ENCODE data around the gene RRAS. TPM values are rescaled to one million over a fixed set of nuclear protein-coding genes. Genes with fewer than 3 reads are reported as not detected.

The RRAS gene
- total RNA-seq, 4 donors from 2014 or later: 31.8 to 97.6 (median 58.2) TPM

DNA sequence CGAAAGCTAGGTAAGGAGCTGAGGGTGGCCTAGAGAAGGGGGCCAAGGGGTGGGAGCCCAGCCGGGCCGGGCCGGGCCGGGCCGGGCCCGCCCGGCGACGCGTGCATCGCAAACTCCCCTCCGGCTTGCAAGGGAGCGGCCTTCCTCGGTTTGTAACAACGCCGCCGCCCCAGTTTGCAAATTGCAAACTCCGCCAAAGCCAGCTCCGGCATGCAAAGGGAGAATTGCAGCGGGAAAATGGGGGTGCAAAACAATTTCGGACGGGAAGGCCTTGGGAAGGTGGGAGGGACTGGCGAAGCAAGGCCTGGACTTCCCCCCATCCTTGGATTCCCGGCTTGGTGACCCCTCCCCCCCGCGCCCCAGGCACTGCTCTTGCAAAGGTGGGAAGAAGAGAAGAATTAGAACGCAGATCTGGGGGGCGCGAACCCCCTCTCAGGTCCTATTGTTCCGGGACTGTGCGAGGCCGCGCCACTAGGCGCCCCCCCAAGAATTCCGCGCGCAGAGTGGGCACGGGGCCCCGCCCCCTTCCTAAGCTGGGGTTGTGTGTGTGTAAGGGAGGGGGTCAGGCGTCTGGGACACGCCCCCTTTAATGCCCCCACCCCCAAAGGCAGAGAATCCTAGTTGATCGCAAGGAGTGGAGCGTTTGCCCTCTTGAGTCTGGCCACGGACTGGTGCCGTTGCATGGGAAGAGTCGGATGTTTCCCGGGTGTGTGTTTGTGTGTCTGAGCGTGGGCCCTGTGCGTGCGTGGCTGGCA is 48.0 kb downstream of the RRAS start:
- peak overlapping the region; percentile 92 to 97 (median 93) for H3K27ac ChIP-seq
- peak overlapping the region; percentile 68 to 92 (median 88) for H3K4me3 ChIP-seq
- DNase-seq: peak; percentile 50
- H3K9me3 ChIP-seq: no peaks in the 10 kb centered on the region
- peaks cover 17 to 32% (median 22%) of the 10 kb centered on the region in 4 donors for H3K4me1 ChIP-seq
- in situ Hi-C loops (cut with MboI; ENCODE audit: low pct_ligation_motif_present in 1 of 4, low pct_unique_long_range_greater_than_20kb in 1 of 4, low sequenced_read_pairs in 3 of 4): no loop called here
- peaks cover 0 to 24% (median 11%) of the 10 kb centered on the region in 4 donors for H3K36me3 ChIP-seq
- intact Hi-C loops (cut with DNase I; ENCODE audit: low total_unique reads): loop anchor here (5.0 kb wide), 1 partner anchor 45 kb away; no protein-coding TSS in a partner anchor
- WGBS, 2 donors (ENCODE audit: low coverage in 1 of 2): 0% methylated on average over 44 of the region's 51 CpGs; no CpG with 5 or more reads in 1 of the 2 donors
- no peaks in the 10 kb centered on the region for H3K27me3 ChIP-seq
- no peak for TF ChIP-seq CTCF (IDR thresholded peaks at IDR 0.05)
- no peak for TF ChIP-seq POLR2AphosphoS5 (IDR thresholded peaks at IDR 0.05)
- no peak for TF ChIP-seq EP300 (IDR thresholded peaks at IDR 0.05; ENCODE audit: low read depth)
- TF ChIP-seq POLR2A (IDR thresholded peaks at IDR 0.05): no peak

- intact Hi-C loops (cut with DNase I; ENCODE audit: low total_unique reads): loop anchor here (5.0 kb wide), 1 partner anchor 46 kb away; no protein-coding TSS in a partner anchor
Measured at GRCh38 chr19:49590971-49591730, 48.8 kb downstream of the RRAS start, which contains the start of gene PRR12. PRR12 (plus strand) TSS chr19:49591182; CDS start chr19:49591655, 473 bp downstream.

GRCh38 chr19:49590071-49590970 is 49.6 kb downstream of the RRAS start:
- TF ChIP-seq POLR2A (IDR thresholded peaks at IDR 0.05): peak; percentile 85
- TF ChIP-seq EP300 (IDR thresholded peaks at IDR 0.05; ENCODE audit: low read depth): no peak
- peak in 2 of 5 experiments; percentile 20 to 33 for TF ChIP-seq CTCF (IDR thresholded peaks at IDR 0.05)
- TF ChIP-seq POLR2AphosphoS5 (IDR thresholded peaks at IDR 0.05): peak; percentile 86 to 91 (median 91)
- Histone ChIP-seq H3K4me1 (peaks cover 17 to 32% (median 22%) of the 10 kb centered on the region in 4 donors), H3K9me3 (no peaks in the 10 kb centered on the region), H3K27ac (peak overlapping the region; percentile 92 to 97 (median 93)), H3K27me3 (no peaks in the 10 kb centered on the region), H3K4me3 (peak overlapping the region; percentile 68 to 88 (median 78)), H3K36me3 (peaks cover 0 to 12% (median 5%) of the 10 kb centered on the region in 4 donors)
- peak; percentile 98 for DNase-seq
- 0% methylated on average over 52 of the region's 58 CpGs; no CpG with 5 or more reads in 1 of the 2 donors for WGBS, 2 donors (ENCODE audit: low coverage in 1 of 2)
- intact Hi-C loops (cut with DNase I; ENCODE audit: low total_unique reads) (loop anchor here (5.0 kb wide), 1 partner anchor 47 kb away; no protein-coding TSS in a partner anchor), in situ Hi-C loops (cut with MboI; ENCODE audit: low pct_ligation_motif_present in 1 of 4, low pct_unique_long_range_greater_than_20kb in 1 of 4, low sequenced_read_pairs in 3 of 4) (no loop called here)

More at GRCh38 chr19:49590971-49591730, 48.8 kb downstream of the RRAS start, which contains the start of gene PRR12:
- in situ Hi-C loops (cut with MboI; ENCODE audit: low pct_ligation_motif_present in 1 of 4, low pct_unique_long_range_greater_than_20kb in 1 of 4, low sequenced_read_pairs in 3 of 4): no loop called here
- peak within 1 kb of the TSS; percentile 68 to 92 (median 88) for H3K4me3 ChIP-seq
- H3K4me1 ChIP-seq: peaks cover 17 to 32% (median 22%) of the 10 kb centered on the region in 4 donors
- peaks cover 0 to 20% (median 7%) of the 10 kb centered on the region in 4 donors for H3K36me3 ChIP-seq
- 0% methylated on average over 3 to 14 of the region's 66 CpGs for WGBS, 2 donors (ENCODE audit: low coverage in 1 of 2)
- peak within 1 kb of the TSS; percentile 92 to 97 (median 93) for H3K27ac ChIP-seq
- H3K9me3 ChIP-seq: no peaks in the 10 kb centered on the region
- peak; percentile 68 for DNase-seq
- TF ChIP-seq POLR2A (IDR thresholded peaks at IDR 0.05) (no peak), POLR2AphosphoS5 (IDR thresholded peaks at IDR 0.05) (peak in 1 of 3 donors; percentile 31), EP300 (IDR thresholded peaks at IDR 0.05; ENCODE audit: low read depth) (no peak), CTCF (IDR thresholded peaks at IDR 0.05) (no peak)
- H3K27me3 ChIP-seq: no peaks in the 10 kb centered on the region
